Measurements from ENCODE around the gene NLGN1.

GRCh38 chr3:174083706-174084105 lies 686.2 kb downstream of the NLGN1 start:
- no peak for TF ChIP-seq EZH2phosphoT487 (IDR thresholded peaks at IDR 0.05; ENCODE audit: insufficient read depth, low read depth)
- no peak for TF ChIP-seq EZH2 (IDR thresholded peaks at IDR 0.05; ENCODE audit: insufficient read depth, poor library complexity, severe bottlenecking)

Data from GM23248 (cell line).